ENCODE measurements around the gene CLCN5.
A peak's percentile ranks its signal among the peaks of the same experiment; 100 is the strongest.

Gene CLCN5

GRCh38 chrX:49932791-49933190 lies 10.4 kb downstream of the CLCN5 start:
- no peak for DNase-seq (ENCODE audit: low read depth in 2 of 2)

- DNase-seq (ENCODE audit: low read depth in 2 of 2): no peak
Observed at GRCh38 chrX:49934148-49934547, 11.8 kb downstream of the CLCN5 start.

GRCh38 chrX:49934729-49935128 lies 12.3 kb downstream of the CLCN5 start:
- no peak for DNase-seq (ENCODE audit: low read depth in 2 of 2)

- no peak for DNase-seq (ENCODE audit: low read depth in 2 of 2)
Observed at GRCh38 chrX:49947781-49948180, 25.4 kb downstream of the CLCN5 start.

- no peak for DNase-seq (ENCODE audit: low read depth in 2 of 2)
Observed at GRCh38 chrX:49949961-49950360, 27.6 kb downstream of the CLCN5 start.

GRCh38 chrX:49951524-49952193 lies 29.3 kb downstream of the CLCN5 start:
- no peak for DNase-seq (ENCODE audit: low read depth in 2 of 2)

GRCh38 chrX:49956313-49956712 lies 33.9 kb downstream of the CLCN5 start:
- no peak for DNase-seq (ENCODE audit: low read depth in 2 of 2)

GRCh38 chrX:49958727-49959485 lies 36.5 kb downstream of the CLCN5 start:
- no peak for DNase-seq (ENCODE audit: low read depth in 2 of 2)

- no peak for DNase-seq (ENCODE audit: low read depth in 2 of 2)
Observed at GRCh38 chrX:49959602-49960001, 37.2 kb downstream of the CLCN5 start.

GRCh38 chrX:49960061-49960460 lies 37.7 kb downstream of the CLCN5 start:
- no peak for DNase-seq (ENCODE audit: low read depth in 2 of 2)

- DNase-seq (ENCODE audit: low read depth in 2 of 2): no peak
Observed at GRCh38 chrX:49970674-49971073, 48.3 kb downstream of the CLCN5 start.

GRCh38 chrX:49972328-49972860 lies 50.0 kb downstream of the CLCN5 start:
- no peak for DNase-seq (ENCODE audit: low read depth in 2 of 2)

GRCh38 chrX:49976682-49977197 lies 54.3 kb downstream of the CLCN5 start:
- no peak for DNase-seq (ENCODE audit: low read depth in 2 of 2)

- no peak for DNase-seq (ENCODE audit: low read depth in 2 of 2)
Observed at GRCh38 chrX:49977319-49978090, 55.1 kb downstream of the CLCN5 start.

GRCh38 chrX:49978176-49978575 lies 55.8 kb downstream of the CLCN5 start:
- no peak for DNase-seq (ENCODE audit: low read depth in 2 of 2)

GRCh38 chrX:49986058-49986457 lies 63.7 kb downstream of the CLCN5 start:
- no peak for DNase-seq (ENCODE audit: low read depth in 2 of 2)

GRCh38 chrX:49987651-49988050 lies 65.3 kb downstream of the CLCN5 start:
- no peak for DNase-seq (ENCODE audit: low read depth in 2 of 2)

- DNase-seq (ENCODE audit: low read depth in 2 of 2): no peak
Observed at GRCh38 chrX:49988143-49988542, 65.7 kb downstream of the CLCN5 start.

GRCh38 chrX:49991758-49992157 lies 69.4 kb downstream of the CLCN5 start:
- no peak for DNase-seq (ENCODE audit: low read depth in 2 of 2)

GRCh38 chrX:49992853-49993252 lies 70.5 kb downstream of the CLCN5 start:
- no peak for DNase-seq (ENCODE audit: low read depth in 2 of 2)

- DNase-seq (ENCODE audit: low read depth in 2 of 2): no peak
Observed at GRCh38 chrX:49993661-49994060, 71.3 kb downstream of the CLCN5 start.

- peak; percentile 43 to 49 for DNase-seq (ENCODE audit: low read depth in 2 of 2)
Observed at GRCh38 chrX:49995107-49995731, 72.8 kb downstream of the CLCN5 start.

Measured in fibroblast of skin of left quadriceps (primary cell).